Measurements from ENCODE around the gene PDE6B.

DNA sequence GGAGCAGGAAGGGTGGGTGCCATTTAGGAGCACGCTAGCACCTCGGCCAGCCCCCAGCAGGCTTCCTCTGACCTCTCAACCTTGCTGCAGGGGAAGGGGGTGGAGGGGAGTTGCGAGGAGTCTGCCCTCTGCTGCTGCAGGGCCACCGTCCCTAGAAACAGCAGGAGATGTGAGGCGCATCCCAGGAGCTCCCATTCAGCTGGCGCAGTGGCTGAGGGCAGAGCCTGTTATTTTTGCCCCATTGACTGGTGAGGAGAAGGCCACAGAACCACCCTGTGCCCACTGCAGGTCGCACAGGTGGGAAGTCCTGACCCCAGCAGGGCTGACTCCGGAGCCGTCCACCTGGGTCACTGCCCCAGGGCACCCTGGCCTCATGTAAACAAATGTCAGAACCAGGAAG lies 8.0 kb downstream of the PDE6B start:
- TF ChIP-seq CTCF (IDR thresholded peaks at IDR 0.05) (no peak), ZFX (IDR thresholded peaks at IDR 0.05; ENCODE audit: borderline replicate concordance) (no peak)
